Fibroblast of skin of left quadriceps (primary cell): ENCODE data around the gene SLC43A2.

Source experiments
- DNase-seq, 2 experiments: peaks; one replicate each; pipeline ENCODE4 v3.0.0-alpha.2; 2013; ENCODE audit warnings: low read depth in 2 of 2

SLC43A2 gene

GRCh38 chr17:1623057-1623630 lies 5.5 kb downstream of the SLC43A2 start:
- no peak for DNase-seq

GRCh38 chr17:1621273-1621954 lies 7.2 kb downstream of the SLC43A2 start:
- DNase-seq, result no peak

GRCh38 chr17:1620486-1620885 lies 8.1 kb downstream of the SLC43A2 start:
- no peak for DNase-seq

GRCh38 chr17:1617620-1618174 lies 10.9 kb downstream of the SLC43A2 start:
- peak; percentile 24 to 31 for DNase-seq

GRCh38 chr17:1616101-1616500 lies 12.5 kb downstream of the SLC43A2 start:
- DNase-seq, result no peak

- DNase-seq, result no peak
Observed at GRCh38 chr17:1612400-1612799, 16.2 kb downstream of the SLC43A2 start.

- DNase-seq, result no peak
Observed at GRCh38 chr17:1611715-1612114, 16.9 kb downstream of the SLC43A2 start.

GRCh38 chr17:1608676-1609075 lies 20.0 kb downstream of the SLC43A2 start:
- DNase-seq, result no peak

- no peak for DNase-seq
Observed at GRCh38 chr17:1607971-1608320, 20.7 kb downstream of the SLC43A2 start.

- DNase-seq, result no peak
Observed at GRCh38 chr17:1606352-1606985, 22.2 kb downstream of the SLC43A2 start.

GRCh38 chr17:1605681-1606351 lies 22.8 kb downstream of the SLC43A2 start:
- no peak for DNase-seq

GRCh38 chr17:1604831-1605528 lies 23.7 kb downstream of the SLC43A2 start:
- DNase-seq, result no peak

GRCh38 chr17:1601571-1601970 lies 27.1 kb downstream of the SLC43A2 start:
- no peak for DNase-seq

- no peak for DNase-seq
Observed at GRCh38 chr17:1598399-1599095, 30.1 kb downstream of the SLC43A2 start.

GRCh38 chr17:1597861-1598342 lies 30.7 kb downstream of the SLC43A2 start:
- DNase-seq, result no peak

GRCh38 chr17:1593630-1593931 lies 35.1 kb downstream of the SLC43A2 start:
- DNase-seq, result no peak

GRCh38 chr17:1592751-1593629 lies 35.6 kb downstream of the SLC43A2 start:
- DNase-seq, result no peak

GRCh38 chr17:1591474-1592090 lies 37.1 kb downstream of the SLC43A2 start:
- no peak for DNase-seq

GRCh38 chr17:1590747-1591473 lies 37.7 kb downstream of the SLC43A2 start:
- DNase-seq, result no peak
